ENCODE measurements around the gene GALNT2.

GRCh38 chr1:230124186-230125128, 57.4 kb downstream of the GALNT2 start:
- TF ChIP-seq, protein P1, sequence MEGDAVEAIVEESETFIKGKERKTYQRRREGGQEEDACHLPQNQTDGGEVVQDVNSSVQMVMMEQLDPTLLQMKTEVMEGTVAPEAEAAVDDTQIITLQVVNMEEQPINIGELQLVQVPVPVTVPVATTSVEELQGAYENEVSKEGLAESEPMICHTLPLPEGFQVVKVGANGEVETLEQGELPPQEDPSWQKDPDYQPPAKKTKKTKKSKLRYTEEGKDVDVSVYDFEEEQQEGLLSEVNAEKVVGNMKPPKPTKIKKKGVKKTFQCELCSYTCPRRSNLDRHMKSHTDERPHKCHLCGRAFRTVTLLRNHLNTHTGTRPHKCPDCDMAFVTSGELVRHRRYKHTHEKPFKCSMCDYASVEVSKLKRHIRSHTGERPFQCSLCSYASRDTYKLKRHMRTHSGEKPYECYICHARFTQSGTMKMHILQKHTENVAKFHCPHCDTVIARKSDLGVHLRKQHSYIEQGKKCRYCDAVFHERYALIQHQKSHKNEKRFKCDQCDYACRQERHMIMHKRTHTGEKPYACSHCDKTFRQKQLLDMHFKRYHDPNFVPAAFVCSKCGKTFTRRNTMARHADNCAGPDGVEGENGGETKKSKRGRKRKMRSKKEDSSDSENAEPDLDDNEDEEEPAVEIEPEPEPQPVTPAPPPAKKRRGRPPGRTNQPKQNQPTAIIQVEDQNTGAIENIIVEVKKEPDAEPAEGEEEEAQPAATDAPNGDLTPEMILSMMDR (IDR thresholded peaks at IDR 0.05; ENCODE audit: insufficient read depth, low read length, poor library complexity, severe bottlenecking): no peak
- no peak for TF ChIP-seq EZH2phosphoT487 (conservative IDR thresholded peaks at IDR 0.05; ENCODE audit: low read length)
